H9 (cell line): ENCODE data around the gene GARS1. TPM values are rescaled to one million over a fixed set of nuclear protein-coding genes. Genes with fewer than 3 reads are reported as not detected.

Source experiments
- DNase-seq: peaks from one replicate; pipeline ENCODE4 v3.0.0-alpha.2; 2017
- H2AFZ ChIP-seq: one replicate; pipeline ENCODE4 v1.6.1; 2013; ENCODE audit warnings: mild to moderate bottlenecking, low read length, control low read depth, moderate library complexity
- H2AK5ac ChIP-seq: 2 replicates; pipeline ENCODE4 v1.6.1; 2013; ENCODE audit warnings: low read length, control low read depth, mixed read lengths; ENCODE audit not compliant: insufficient read length
- H2BK120ac ChIP-seq: one replicate; pipeline ENCODE4 v1.6.1; 2013; ENCODE audit warnings: low read depth, mild to moderate bottlenecking, low read length, control low read depth, inconsistent platforms; ENCODE audit not compliant: poor library complexity, severe bottlenecking
- H2BK12ac ChIP-seq: 2 replicates; pipeline ENCODE4 v1.6.1; 2013; ENCODE audit warnings: low read length, control low read depth, mixed read lengths, low read depth; ENCODE audit not compliant: insufficient read length
- H2BK15ac ChIP-seq: 2 replicates; pipeline ENCODE4 v1.6.1; 2013; ENCODE audit warnings: low read depth, low read length, control low read depth
- H2BK20ac ChIP-seq: one replicate; pipeline ENCODE4 v1.6.1; 2013; ENCODE audit warnings: low read depth, mild to moderate bottlenecking, low read length, control low read depth, inconsistent platforms; ENCODE audit not compliant: poor library complexity, severe bottlenecking
- H2BK5ac ChIP-seq: 2 replicates; pipeline ENCODE4 v1.6.1; 2013; ENCODE audit warnings: low read length, control low read depth, mixed read lengths; ENCODE audit not compliant: insufficient read length
- H3K14ac ChIP-seq: 2 replicates; pipeline ENCODE4 v1.6.1; 2013; ENCODE audit warnings: low read length, control low read depth; ENCODE audit not compliant: insufficient read depth
- H3K18ac ChIP-seq: 2 replicates; pipeline ENCODE4 v1.6.1; 2013; ENCODE audit warnings: low read depth, mild to moderate bottlenecking, mixed read lengths, low read length, control low read depth; ENCODE audit not compliant: insufficient read length
- H3K23ac ChIP-seq: 2 replicates; pipeline ENCODE4 v1.6.1; 2013; ENCODE audit warnings: low read length, control low read depth, mixed read lengths, low read depth; ENCODE audit not compliant: insufficient read length
- H3K23me2 ChIP-seq: 2 replicates; pipeline ENCODE4 v1.6.1; 2013; ENCODE audit warnings: low read depth, mild to moderate bottlenecking, mixed read lengths, low read length, control low read depth; ENCODE audit not compliant: insufficient read length, poor library complexity, severe bottlenecking
- H3K27ac ChIP-seq: 2 replicates; pipeline ENCODE4 v1.5.1; 2013; ENCODE audit warnings: low read length, control low read depth, mixed read lengths, low read depth; ENCODE audit not compliant: insufficient read length
- H3K27me3 ChIP-seq: 2 replicates; pipeline ENCODE4 v1.6.1; 2013; ENCODE audit warnings: low read length, control low read depth, inconsistent platforms; ENCODE audit not compliant: insufficient read depth
- H3K4ac ChIP-seq: 2 replicates; pipeline ENCODE4 v1.6.1; 2013; ENCODE audit warnings: low read depth, mild to moderate bottlenecking, control low read depth, inconsistent platforms, low read length, moderate library complexity
- H3K4me1 ChIP-seq: 2 replicates; pipeline ENCODE4 v1.6.1; 2013; ENCODE audit warnings: low read length, control low read depth, inconsistent platforms; ENCODE audit not compliant: insufficient read depth
- H3K4me2 ChIP-seq: 2 replicates; pipeline ENCODE4 v1.6.1; 2013; ENCODE audit warnings: low read length, control low read depth, mixed read lengths; ENCODE audit not compliant: insufficient read length, insufficient read depth
- H3K56ac ChIP-seq: 2 replicates; pipeline ENCODE4 v1.6.1; 2013; ENCODE audit warnings: low read depth, mild to moderate bottlenecking, mixed read lengths, low read length, control low read depth; ENCODE audit not compliant: insufficient read length
- H3K79me1 ChIP-seq: 2 replicates; pipeline ENCODE4 v1.6.1; 2013; ENCODE audit warnings: low read depth, mild to moderate bottlenecking, moderate library complexity, low read length, control low read depth, inconsistent platforms; ENCODE audit not compliant: insufficient read depth, poor library complexity, severe bottlenecking
- H3K79me2 ChIP-seq: 2 replicates; pipeline ENCODE4 v1.6.1; 2013; ENCODE audit warnings: low read length, control low read depth, inconsistent platforms; ENCODE audit not compliant: insufficient read depth
- H3K9ac ChIP-seq: 2 replicates; pipeline ENCODE4 v1.6.1; 2013; ENCODE audit warnings: low read length, control low read depth, mixed read lengths; ENCODE audit not compliant: insufficient read length; ENCODE audit errors: extremely low read depth
- H3K9me3 ChIP-seq: one replicate; pipeline ENCODE4 v1.6.1; 2013; ENCODE audit warnings: low read depth, low read length, inconsistent platforms; ENCODE audit not compliant: control insufficient read depth
- H3T11ph ChIP-seq: one replicate; pipeline ENCODE4 v1.6.1; 2013; ENCODE audit warnings: mild to moderate bottlenecking, low read length, control low read depth, inconsistent platforms
- H4K20me1 ChIP-seq: one replicate; pipeline ENCODE4 v1.6.1; 2013; ENCODE audit not compliant: control insufficient read depth, insufficient read length, insufficient read depth
- H4K5ac ChIP-seq: 2 replicates; pipeline ENCODE4 v1.6.1; 2013; ENCODE audit warnings: low read depth, mild to moderate bottlenecking, mixed read lengths, low read length, control low read depth; ENCODE audit not compliant: insufficient read length
- H4K8ac ChIP-seq: replicated peaks from 2 replicates; pipeline ENCODE4 v1.6.1; 2013; ENCODE audit warnings: low read length, control low read depth, mixed read lengths, low read depth; ENCODE audit not compliant: insufficient read length
- H4K91ac ChIP-seq: 2 replicates; pipeline ENCODE4 v1.6.1; 2013; ENCODE audit warnings: low read depth, mild to moderate bottlenecking, moderate library complexity, mixed read lengths, low read length, control low read depth; ENCODE audit not compliant: insufficient read length
- H3K27ac Mint-ChIP-seq, 3 experiments: 2 replicates in 2 of 3; 3 replicates in 1 of 3; pipeline ENCODE4 v1.8.0; 2020 to 2021; ENCODE audit warnings: mixed read lengths in 3 of 3, mild to moderate bottlenecking in 1 of 3, moderate library complexity in 1 of 3
- H3K27me3 Mint-ChIP-seq: 2 replicates; pipeline ENCODE4 v1.8.0; 2021; ENCODE audit warnings: low read depth, mild to moderate bottlenecking, moderate library complexity, mixed read lengths
- H3K36me3 Mint-ChIP-seq, 3 experiments: 2 replicates in 2 of 3; 3 replicates in 1 of 3; pipeline ENCODE4 v1.8.0; 2020 to 2021; ENCODE audit warnings: low read depth in 3 of 3, mixed read lengths in 3 of 3; ENCODE audit not compliant: insufficient read depth in 1 of 3
- H3K4me1 Mint-ChIP-seq, 2 experiments: 2 replicates each; pipeline ENCODE4 v1.8.0; 2020; ENCODE audit warnings: mixed read lengths in 2 of 2
- H3K4me3 Mint-ChIP-seq, 2 experiments: 2 replicates in 1 of 2; 3 replicates in 1 of 2; pipeline ENCODE4 v1.8.0; 2020 to 2021; ENCODE audit warnings: mild to moderate bottlenecking in 2 of 2, mixed read lengths in 2 of 2, moderate library complexity in 1 of 2
- H3K9me3 Mint-ChIP-seq, 2 experiments: 2 replicates in 1 of 2; 3 replicates in 1 of 2; pipeline ENCODE4 v1.8.0; 2020; ENCODE audit warnings: mild to moderate bottlenecking in 2 of 2, mixed read lengths in 2 of 2, moderate library complexity in 1 of 2
- WGBS: extraction: QIAGEN DNeasy Blood & Tissue Kit; methylation state at CpG from one replicate; pipeline ENCODE4 v1.1.7; 2013; ENCODE audit warnings: missing lambda C conversion rate, low lambda C conversion rate, mixed read lengths; ENCODE audit not compliant: insufficient read length; ENCODE audit errors: extremely low coverage; 5-methylcytosine and 5-hydroxymethylcytosine counted together
- total RNA-seq: library from RNA; stranded (reverse); gene quantifications from 2 replicates; pipeline ENCODE4 v1.2.1, GENCODE V29; 2021
- TF ChIP-seq, protein P1 (sequence below): fragments of 200-600 bp; sonication (generic); conservative IDR thresholded peaks from 3 replicates; pipeline ENCODE4 v1.8.0; 2021; ENCODE audit warnings: antibody characterized with exemption, mild to moderate bottlenecking

Gene GARS1
- total RNA-seq, 1 experiment from 2014 or later, result 234 TPM

DNA sequence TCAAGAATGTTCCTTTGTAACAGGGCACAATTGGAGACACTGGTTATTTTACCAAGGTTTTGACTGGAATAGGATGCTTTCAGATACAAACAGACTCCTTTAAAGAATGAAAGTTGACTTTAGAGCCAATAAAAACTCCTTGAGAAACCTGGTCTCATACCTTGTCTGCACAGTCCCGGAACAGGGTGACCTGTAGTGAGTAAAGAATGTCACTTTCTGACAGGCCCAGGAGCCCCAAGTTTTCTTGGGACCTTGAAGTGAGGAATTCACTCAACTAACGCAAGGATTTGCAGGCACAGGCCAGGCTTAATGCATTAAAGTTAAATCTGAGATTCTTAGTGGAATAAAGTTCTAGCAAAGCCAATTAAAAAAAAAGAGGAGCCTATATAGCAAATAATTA, 11.5 kb upstream of the GARS1 start:
- no peak overlapping the region for H2AFZ ChIP-seq
- H2AK5ac ChIP-seq, result no peak overlapping the region
- no peak overlapping the region for H3K14ac ChIP-seq
- no peaks in the 10 kb centered on the region for H4K20me1 ChIP-seq
- no peaks in the 10 kb centered on the region for H3K23me2 ChIP-seq
- TF ChIP-seq, protein P1, sequence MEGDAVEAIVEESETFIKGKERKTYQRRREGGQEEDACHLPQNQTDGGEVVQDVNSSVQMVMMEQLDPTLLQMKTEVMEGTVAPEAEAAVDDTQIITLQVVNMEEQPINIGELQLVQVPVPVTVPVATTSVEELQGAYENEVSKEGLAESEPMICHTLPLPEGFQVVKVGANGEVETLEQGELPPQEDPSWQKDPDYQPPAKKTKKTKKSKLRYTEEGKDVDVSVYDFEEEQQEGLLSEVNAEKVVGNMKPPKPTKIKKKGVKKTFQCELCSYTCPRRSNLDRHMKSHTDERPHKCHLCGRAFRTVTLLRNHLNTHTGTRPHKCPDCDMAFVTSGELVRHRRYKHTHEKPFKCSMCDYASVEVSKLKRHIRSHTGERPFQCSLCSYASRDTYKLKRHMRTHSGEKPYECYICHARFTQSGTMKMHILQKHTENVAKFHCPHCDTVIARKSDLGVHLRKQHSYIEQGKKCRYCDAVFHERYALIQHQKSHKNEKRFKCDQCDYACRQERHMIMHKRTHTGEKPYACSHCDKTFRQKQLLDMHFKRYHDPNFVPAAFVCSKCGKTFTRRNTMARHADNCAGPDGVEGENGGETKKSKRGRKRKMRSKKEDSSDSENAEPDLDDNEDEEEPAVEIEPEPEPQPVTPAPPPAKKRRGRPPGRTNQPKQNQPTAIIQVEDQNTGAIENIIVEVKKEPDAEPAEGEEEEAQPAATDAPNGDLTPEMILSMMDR, result no peak
- H3K9me3 ChIP-seq, result peaks cover 6% of the 10 kb centered on the region
- no peak overlapping the region for H2BK20ac ChIP-seq
- no peak overlapping the region for H2BK15ac ChIP-seq
- no peaks in the 10 kb centered on the region for H3K79me1 ChIP-seq
- no peak overlapping the region for H2BK120ac ChIP-seq
- Mint-ChIP-seq H3K9me3 (peaks cover 27 to 42% of the 10 kb centered on the region in 2 experiments), H3K4me3 (no peak overlapping the region), H3K27me3 (peaks cover 20% of the 10 kb centered on the region), H3K4me1 (peaks cover 21 to 28% of the 10 kb centered on the region in 2 experiments), H3K27ac (peak overlapping the region in 1 of 3 experiments; percentile 62; a peak in 1 of 7 replicates), H3K36me3 (peaks cover 45 to 63% (median 56%) of the 10 kb centered on the region in 3 experiments)
- no peak overlapping the region for H3K27ac ChIP-seq
- no peak overlapping the region for H4K91ac ChIP-seq
- no peak overlapping the region for H4K5ac ChIP-seq
- H3K18ac ChIP-seq, result no peak overlapping the region
- H3K4me2 ChIP-seq, result no peak overlapping the region
- no peak overlapping the region for H4K8ac ChIP-seq
- DNase-seq, result no peak
- no peak overlapping the region for H3K4ac ChIP-seq
- peaks cover 6% of the 10 kb centered on the region; the same call in 1 of the 2 replicates for H3K4me1 ChIP-seq
- no peaks in the 10 kb centered on the region for H3K27me3 ChIP-seq
- H3K9ac ChIP-seq, result no peak overlapping the region
- no peak overlapping the region for H2BK12ac ChIP-seq
- H3T11ph ChIP-seq, result no peak overlapping the region
- no peak overlapping the region for H2BK5ac ChIP-seq
- H3K23ac ChIP-seq, result no peak overlapping the region
- H3K56ac ChIP-seq, result no peak overlapping the region
- H3K79me2 ChIP-seq, result no peaks in the 10 kb centered on the region
- no CpG with 5 or more reads among the region's 2 CpGs for WGBS
